Activated T-helper 1 cell treated with anti-CD3 and anti-CD28 coated beads, Interleukin-12 subunit alpha, Interleukin-12 subunit beta, Interleukin-2, Interleukin-4 antibody, amounts not matched to agents 30 ng/mL and 10 ng/mL and 1 ng/mL, durations not matched to agents 14 hours and 24 hours and 36 hours (primary cell): Measurements from ENCODE around the gene ZNF423. TPM values are rescaled to one million over a fixed set of nuclear protein-coding genes. Genes with fewer than 3 reads are reported as not detected.

ENCODE experiments used
- DNase-seq: peaks from one replicate; pipeline ENCODE4 v3.0.0; 2021; ENCODE audit warnings: low spot score
- H3K27ac Mint-ChIP-seq: one replicate; pipeline ENCODE4 v1.8.0; 2021; ENCODE audit warnings: mild to moderate bottlenecking, mixed read lengths
- H3K27me3 Mint-ChIP-seq: one replicate; pipeline ENCODE4 v1.8.0; 2022; ENCODE audit warnings: mild to moderate bottlenecking, moderate library complexity, mixed read lengths; ENCODE audit not compliant: insufficient read depth
- H3K36me3 Mint-ChIP-seq: one replicate; pipeline ENCODE4 v1.8.0; 2021; ENCODE audit warnings: low read depth, mixed read lengths
- H3K4me1 Mint-ChIP-seq: one replicate; pipeline ENCODE4 v1.8.0; 2021; ENCODE audit warnings: low read depth, mixed read lengths
- H3K4me3 Mint-ChIP-seq: one replicate; pipeline ENCODE4 v1.8.0; 2021; ENCODE audit warnings: mild to moderate bottlenecking, moderate library complexity, mixed read lengths
- H3K9me3 Mint-ChIP-seq: one replicate; pipeline ENCODE4 v1.8.0; 2021; ENCODE audit warnings: mixed read lengths
- intact Hi-C: fragments of 100-400 bp; cut with micrococcal nuclease; formaldehyde crosslinking; loops from one replicate; pipeline ENCODE4 v1.15.1; 2024
- total RNA-seq: library from RNA; stranded (reverse); gene quantifications from 2 replicates; pipeline ENCODE4 v1.2.3, GENCODE V29; 2022

Gene ZNF423
- total RNA-seq, 1 donor from 2014 or later, result not detected

DNA sequence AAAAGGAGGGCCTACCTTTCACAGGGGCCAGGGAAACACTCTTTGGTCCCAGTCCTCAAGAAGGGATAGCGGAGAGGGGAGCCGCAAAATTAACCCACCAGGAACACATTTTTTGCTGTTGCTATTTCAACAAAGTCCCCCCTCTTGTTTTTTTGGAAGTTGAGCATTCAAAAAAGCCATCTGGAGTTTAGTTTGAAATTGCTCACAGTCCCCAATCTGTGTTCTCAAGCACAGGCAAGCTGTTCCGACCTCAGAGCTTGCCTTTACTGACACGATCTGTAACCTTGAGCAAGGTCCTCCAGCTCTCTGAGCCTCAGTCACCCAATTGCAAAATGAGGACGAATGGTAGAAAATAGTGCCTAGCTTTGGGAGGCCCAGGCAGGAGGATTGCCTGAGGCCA, 131.1 kb downstream of the ZNF423 start:
- no peaks in the 10 kb centered on the region for H3K36me3 Mint-ChIP-seq
- H3K27ac Mint-ChIP-seq, result no peak overlapping the region
- H3K4me1 Mint-ChIP-seq, result no peaks in the 10 kb centered on the region
- H3K27me3 Mint-ChIP-seq, result no peaks in the 10 kb centered on the region
- H3K4me3 Mint-ChIP-seq, result no peak overlapping the region
- peaks cover 2% of the 10 kb centered on the region for H3K9me3 Mint-ChIP-seq
- intact Hi-C loops, result no loop called here
- DNase-seq, result no peak

DNA sequence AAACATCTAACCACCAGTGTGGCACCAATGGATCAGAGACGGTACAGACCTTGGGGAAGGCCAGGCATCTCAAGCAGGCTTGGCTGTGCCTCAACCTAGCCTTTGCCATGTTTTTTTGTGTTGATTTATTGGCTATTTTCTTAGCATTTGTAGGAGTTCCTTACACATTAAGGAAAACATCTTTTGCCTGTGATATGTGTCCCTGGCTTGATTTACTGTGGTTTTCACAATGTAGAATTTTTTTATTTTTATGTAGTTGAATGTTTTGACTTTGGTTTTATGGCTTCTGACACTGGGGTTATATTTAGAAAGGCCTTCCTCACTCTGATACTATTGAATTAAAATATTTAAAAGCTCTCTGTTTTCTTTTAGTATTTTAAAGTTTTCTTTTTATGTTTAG, 132.6 kb downstream of the ZNF423 start:
- DNase-seq, result no peak
- no peak overlapping the region for H3K4me3 Mint-ChIP-seq
- H3K36me3 Mint-ChIP-seq, result no peaks in the 10 kb centered on the region
- intact Hi-C loops, result no loop called here
- no peak overlapping the region for H3K27ac Mint-ChIP-seq
- no peaks in the 10 kb centered on the region for H3K4me1 Mint-ChIP-seq
- H3K9me3 Mint-ChIP-seq, result no peaks in the 10 kb centered on the region
- no peaks in the 10 kb centered on the region for H3K27me3 Mint-ChIP-seq

DNA sequence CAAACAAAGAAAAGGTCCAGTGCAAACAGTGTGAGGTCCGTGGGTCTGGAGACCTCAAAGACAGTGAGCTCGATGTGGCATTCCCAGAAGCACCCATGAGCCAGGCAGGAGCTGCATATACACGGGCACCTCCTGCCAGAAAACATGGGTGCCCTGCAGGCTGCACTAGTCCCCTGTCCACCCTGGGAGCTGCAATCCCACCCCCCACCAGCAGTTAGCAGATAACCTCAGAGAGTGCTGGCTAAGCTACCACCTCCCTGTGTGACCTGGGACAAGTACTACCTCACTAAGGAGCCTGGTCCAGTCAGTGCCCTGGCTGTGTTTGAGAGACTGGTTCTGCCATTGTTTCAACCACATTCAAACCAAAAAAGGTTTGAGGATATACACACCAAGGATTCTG, 135.7 kb downstream of the ZNF423 start:
- Mint-ChIP-seq H3K4me3 (no peak overlapping the region), H3K27ac (no peak overlapping the region), H3K9me3 (no peaks in the 10 kb centered on the region), H3K27me3 (no peaks in the 10 kb centered on the region), H3K4me1 (no peaks in the 10 kb centered on the region), H3K36me3 (no peaks in the 10 kb centered on the region)
- no peak for DNase-seq
- intact Hi-C loops, result no loop called here

DNA sequence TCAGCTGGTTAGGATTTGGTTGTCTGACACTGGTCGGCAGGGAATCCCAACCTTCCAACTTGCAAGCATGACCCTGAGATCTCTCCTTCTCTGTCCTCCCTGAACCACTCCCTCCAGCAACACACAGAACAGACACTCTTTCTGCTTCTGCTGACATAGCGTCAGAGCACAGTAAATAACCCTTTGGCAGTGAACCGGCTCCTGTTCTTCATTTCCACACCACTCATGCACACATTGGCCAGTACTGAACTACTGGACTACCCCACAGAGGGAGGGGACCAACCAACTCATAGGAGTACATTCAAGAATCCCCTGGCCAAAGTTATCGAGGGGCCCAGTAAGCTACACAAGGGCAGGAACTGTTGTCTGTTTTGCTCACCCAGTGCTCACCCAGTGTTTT, 138.2 kb downstream of the ZNF423 start:
- no peak for DNase-seq
- Mint-ChIP-seq H3K36me3 (no peaks in the 10 kb centered on the region), H3K27me3 (no peaks in the 10 kb centered on the region), H3K9me3 (no peaks in the 10 kb centered on the region), H3K27ac (no peak overlapping the region), H3K4me1 (no peaks in the 10 kb centered on the region), H3K4me3 (no peak overlapping the region)
- intact Hi-C loops, result no loop called here

DNA sequence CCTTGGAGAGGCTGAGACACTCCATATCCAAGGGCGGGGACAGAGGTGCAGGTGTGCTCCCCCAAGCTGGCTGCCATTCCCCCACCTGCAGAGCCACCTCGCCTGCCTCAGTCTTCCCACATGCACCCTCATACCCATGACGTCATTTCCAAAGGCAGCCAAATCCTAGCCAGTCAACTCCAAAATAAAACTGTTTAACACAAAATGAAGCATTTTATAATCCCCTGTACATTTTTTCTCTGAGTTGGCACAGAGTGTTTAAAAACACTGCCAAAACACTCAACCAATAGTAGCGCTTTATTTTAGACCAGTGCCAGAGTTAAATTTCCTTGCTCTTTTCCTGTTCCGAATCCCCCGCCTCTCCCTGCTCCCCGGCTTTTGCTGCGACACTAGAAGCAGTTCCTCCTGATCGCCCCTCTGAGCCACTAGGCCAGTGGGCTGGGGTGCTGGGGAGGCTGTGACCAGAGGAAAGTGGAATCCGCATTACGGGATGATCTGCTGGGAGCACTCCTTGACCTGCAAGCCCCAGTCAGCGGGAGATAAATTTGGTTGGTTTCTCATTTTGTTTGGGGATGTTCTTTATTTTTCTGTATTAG, 139.5 kb downstream of the ZNF423 start:
- DNase-seq, result no peak

DNA sequence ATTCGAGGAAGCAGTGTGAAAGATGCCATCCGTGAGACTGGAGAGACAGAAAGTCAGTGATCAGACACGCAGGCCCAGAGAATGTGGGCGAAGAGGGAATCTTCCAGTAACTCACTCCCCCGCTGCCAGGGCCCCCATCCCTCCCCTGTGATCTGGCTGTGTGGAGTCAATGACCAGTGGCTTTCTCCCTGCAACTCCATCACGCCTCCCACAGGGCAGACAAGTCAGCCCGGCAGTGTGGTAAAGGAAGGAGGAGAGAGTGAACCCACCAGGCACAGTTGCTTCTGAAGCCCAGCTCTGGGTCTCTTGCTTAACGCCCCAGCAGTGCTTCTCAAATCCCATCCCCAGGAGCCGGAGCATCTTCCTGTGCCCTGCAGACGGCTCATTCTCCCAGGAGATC, 142.1 kb downstream of the ZNF423 start:
- no peaks in the 10 kb centered on the region for H3K4me1 Mint-ChIP-seq
- intact Hi-C loops, result no loop called here
- no peaks in the 10 kb centered on the region for H3K9me3 Mint-ChIP-seq
- H3K36me3 Mint-ChIP-seq, result no peaks in the 10 kb centered on the region
- no peak for DNase-seq
- H3K4me3 Mint-ChIP-seq, result no peak overlapping the region
- no peaks in the 10 kb centered on the region for H3K27me3 Mint-ChIP-seq
- no peak overlapping the region for H3K27ac Mint-ChIP-seq

More for the DNA sequence above, 139.5 kb downstream of the ZNF423 start:
- no peaks in the 10 kb centered on the region for H3K9me3 Mint-ChIP-seq
- H3K27me3 Mint-ChIP-seq, result no peaks in the 10 kb centered on the region
- no peaks in the 10 kb centered on the region for H3K36me3 Mint-ChIP-seq
- no peaks in the 10 kb centered on the region for H3K4me1 Mint-ChIP-seq
- no peak overlapping the region for H3K4me3 Mint-ChIP-seq
- H3K27ac Mint-ChIP-seq, result no peak overlapping the region
- intact Hi-C loops, result no loop called here

DNA sequence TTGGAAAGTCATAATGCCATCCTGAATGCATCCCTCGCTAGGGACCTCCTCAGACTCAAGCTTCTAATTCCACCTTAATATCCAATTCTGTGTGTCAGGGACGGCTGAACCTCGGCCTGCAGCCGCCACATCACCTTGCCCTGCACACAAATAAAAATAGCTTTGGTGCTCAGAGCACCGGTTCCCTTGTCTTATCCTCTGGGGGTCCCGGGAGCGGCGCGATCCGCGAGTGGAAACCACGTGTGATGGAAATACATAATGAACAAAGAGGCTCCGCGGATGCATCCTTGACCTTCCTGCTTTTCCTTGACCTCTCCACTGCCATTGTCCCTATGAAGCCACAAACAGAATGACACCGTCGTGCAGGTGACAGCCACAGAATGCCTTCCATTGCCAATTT, 143.4 kb downstream of the ZNF423 start:
- Mint-ChIP-seq H3K9me3 (no peaks in the 10 kb centered on the region), H3K27me3 (no peaks in the 10 kb centered on the region), H3K4me1 (no peaks in the 10 kb centered on the region), H3K4me3 (no peak overlapping the region), H3K36me3 (no peaks in the 10 kb centered on the region), H3K27ac (no peak overlapping the region)
- DNase-seq, result no peak
- intact Hi-C loops, result no loop called here

DNA sequence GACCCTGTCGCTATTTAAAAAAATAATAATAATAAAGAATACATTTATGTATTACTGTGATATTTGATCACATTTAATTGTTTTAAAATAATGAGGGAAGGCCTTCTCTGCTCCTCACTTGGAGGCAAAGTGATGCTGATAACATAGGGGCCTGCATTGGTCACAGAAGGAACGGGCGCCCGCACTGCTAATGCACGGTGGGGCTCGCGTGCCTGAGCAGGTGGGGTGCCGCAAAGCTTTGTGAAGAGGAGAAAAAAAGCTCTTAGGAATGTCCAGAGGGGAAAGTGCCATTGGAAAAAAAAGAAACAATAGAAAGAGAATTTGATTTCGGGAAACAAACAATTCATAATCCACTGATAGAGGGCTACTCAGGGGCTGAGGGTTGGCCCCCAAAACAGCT, 143.8 kb downstream of the ZNF423 start:
- no peak overlapping the region for H3K27ac Mint-ChIP-seq
- intact Hi-C loops, result no loop called here
- H3K4me1 Mint-ChIP-seq, result no peaks in the 10 kb centered on the region
- H3K9me3 Mint-ChIP-seq, result no peaks in the 10 kb centered on the region
- no peaks in the 10 kb centered on the region for H3K36me3 Mint-ChIP-seq
- no peaks in the 10 kb centered on the region for H3K27me3 Mint-ChIP-seq
- no peak for DNase-seq
- no peak overlapping the region for H3K4me3 Mint-ChIP-seq

DNA sequence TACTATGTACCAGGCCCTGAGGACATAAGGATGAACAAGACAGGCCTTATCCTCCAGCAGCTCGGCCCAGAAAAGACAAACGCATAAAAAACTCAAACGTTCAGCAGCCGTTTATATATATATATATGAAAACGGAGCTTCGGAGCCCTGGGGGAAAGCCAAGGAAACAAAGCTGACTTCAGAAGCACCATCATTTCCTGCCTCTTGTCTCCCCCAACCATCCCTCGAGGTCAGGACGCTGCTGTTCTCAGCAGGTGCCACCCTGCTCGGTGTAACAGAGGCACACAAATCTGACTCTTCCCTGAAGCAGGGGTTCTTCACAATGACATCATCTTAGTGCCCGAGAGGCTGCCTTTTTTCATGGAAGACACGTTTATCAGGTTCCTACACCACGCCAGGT, 146.9 kb downstream of the ZNF423 start:
- Mint-ChIP-seq H3K9me3 (no peaks in the 10 kb centered on the region), H3K4me1 (no peaks in the 10 kb centered on the region), H3K27ac (no peak overlapping the region), H3K4me3 (no peak overlapping the region), H3K27me3 (no peaks in the 10 kb centered on the region), H3K36me3 (no peaks in the 10 kb centered on the region)
- intact Hi-C loops, result no loop called here
- DNase-seq, result no peak

DNA sequence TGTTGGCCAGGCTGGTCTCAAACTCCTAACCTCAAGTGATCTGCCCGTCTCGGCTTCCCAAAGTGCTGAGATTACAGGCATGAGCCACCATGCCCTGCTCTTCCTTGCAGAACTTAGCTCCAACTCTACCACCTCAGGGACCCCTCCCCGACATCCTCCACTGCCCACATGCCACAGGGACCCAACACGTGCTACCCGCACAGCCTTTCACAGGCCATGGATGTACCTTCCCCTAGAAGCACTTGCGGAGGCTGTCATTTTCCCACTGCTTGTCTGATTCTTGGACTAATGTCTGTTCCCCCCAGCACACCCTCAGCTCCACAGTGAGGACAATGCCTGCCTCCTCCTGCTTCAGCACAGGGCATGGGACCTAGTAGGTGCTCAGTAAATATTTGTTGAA, 147.4 kb downstream of the ZNF423 start:
- Mint-ChIP-seq H3K27me3 (no peaks in the 10 kb centered on the region), H3K4me3 (no peak overlapping the region), H3K4me1 (no peaks in the 10 kb centered on the region), H3K9me3 (no peaks in the 10 kb centered on the region), H3K36me3 (no peaks in the 10 kb centered on the region), H3K27ac (no peak overlapping the region)
- DNase-seq, result no peak
- intact Hi-C loops, result no loop called here

DNA sequence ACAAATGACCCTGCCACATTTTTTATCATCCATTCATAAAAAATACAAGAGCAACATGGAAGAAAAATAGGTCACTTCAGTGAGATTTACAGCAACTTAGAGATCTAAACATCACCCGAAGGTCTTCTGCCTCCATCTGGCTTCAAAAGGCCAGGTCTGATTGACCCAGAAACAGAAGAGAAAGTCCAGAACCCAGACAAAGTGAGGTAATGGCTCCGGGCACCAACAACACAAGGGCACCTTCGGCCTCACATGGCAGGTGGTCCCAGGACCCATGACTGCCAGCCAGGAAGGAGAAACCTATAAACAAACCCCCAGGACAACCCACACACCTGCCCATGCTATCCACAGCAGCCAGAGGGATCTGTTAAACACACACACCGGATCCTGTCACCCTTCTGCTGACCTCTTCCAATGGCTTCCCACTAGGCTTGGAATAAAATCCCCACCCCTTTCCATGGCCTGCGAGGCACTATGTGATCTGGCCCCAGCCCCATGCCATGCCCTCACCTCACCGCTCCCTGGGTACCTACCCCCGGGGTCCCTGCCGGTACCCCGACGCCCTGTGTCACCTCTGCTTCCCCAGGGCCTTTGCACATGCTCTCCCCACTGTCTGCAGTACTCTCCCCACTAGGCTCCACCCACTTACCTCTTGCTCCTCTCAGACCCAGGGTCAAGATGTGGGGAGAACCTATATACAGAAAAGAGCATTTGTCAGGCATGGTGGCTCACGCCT, 149.1 kb downstream of the ZNF423 start:
- H3K9me3 Mint-ChIP-seq, result no peaks in the 10 kb centered on the region
- no peaks in the 10 kb centered on the region for H3K27me3 Mint-ChIP-seq
- intact Hi-C loops, result no loop called here

DNA sequence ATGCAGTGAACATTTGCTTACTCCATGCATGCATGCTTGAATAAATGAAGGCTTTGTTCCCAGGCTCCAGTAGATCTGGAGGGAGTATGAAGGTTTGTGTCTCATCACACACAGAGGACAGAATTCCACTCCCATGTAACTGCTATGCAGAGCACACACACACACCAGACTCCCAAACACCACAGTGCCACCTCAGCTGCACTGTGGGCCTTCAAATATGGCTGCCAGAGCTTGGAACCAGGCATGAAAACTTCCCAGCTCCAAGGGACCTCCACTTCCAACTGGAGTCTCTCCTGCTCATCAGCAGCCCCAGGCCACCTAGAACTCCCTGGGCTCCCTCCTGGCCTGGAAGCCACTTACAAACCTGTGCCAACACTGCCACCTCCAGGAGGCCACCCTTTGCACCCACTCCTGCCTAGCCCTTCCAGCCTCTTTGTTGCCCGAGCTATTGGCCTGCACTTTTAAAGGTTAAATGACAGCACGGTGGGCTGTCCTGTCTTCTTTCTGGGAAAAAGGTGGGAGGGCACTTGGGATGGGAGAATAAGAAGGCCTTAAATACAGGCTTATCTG, 151.2 kb downstream of the ZNF423 start:
- no peak for DNase-seq
- Mint-ChIP-seq H3K27me3 (peaks cover 2% of the 10 kb centered on the region), H3K36me3 (no peaks in the 10 kb centered on the region), H3K4me1 (no peaks in the 10 kb centered on the region), H3K9me3 (no peaks in the 10 kb centered on the region), H3K27ac (no peak overlapping the region), H3K4me3 (no peak overlapping the region)
- intact Hi-C loops, result no loop called here

More for the DNA sequence above, 149.1 kb downstream of the ZNF423 start:
- Mint-ChIP-seq H3K27ac (no peak overlapping the region), H3K4me1 (no peaks in the 10 kb centered on the region), H3K36me3 (no peaks in the 10 kb centered on the region), H3K4me3 (no peak overlapping the region)
- DNase-seq, result no peak

DNA sequence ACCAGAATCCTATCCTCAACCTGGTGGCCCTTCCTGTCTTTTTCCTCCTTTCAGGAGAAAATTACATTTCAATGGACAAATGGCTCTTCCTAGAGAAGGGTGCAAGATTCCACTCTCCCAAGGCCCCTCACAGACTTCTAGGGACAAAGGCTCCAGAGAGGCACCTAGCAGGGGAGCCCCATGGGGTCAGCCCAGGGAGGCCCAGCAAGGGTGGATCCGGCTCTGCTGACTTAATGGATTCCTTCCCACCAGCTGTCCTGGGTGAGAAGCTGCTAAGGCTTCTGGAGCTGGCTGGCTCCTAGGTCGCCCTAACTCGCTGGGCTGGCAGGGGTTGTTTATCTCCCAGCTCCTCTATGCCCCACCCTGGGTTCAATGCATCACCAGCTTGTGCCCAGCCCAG, 152.4 kb downstream of the ZNF423 start:
- H3K27ac Mint-ChIP-seq, result no peak overlapping the region
- H3K4me1 Mint-ChIP-seq, result no peaks in the 10 kb centered on the region
- DNase-seq, result no peak
- no peaks in the 10 kb centered on the region for H3K36me3 Mint-ChIP-seq
- no peak overlapping the region for H3K4me3 Mint-ChIP-seq
- no peaks in the 10 kb centered on the region for H3K9me3 Mint-ChIP-seq
- H3K27me3 Mint-ChIP-seq, result peaks cover 13% of the 10 kb centered on the region
- intact Hi-C loops, result no loop called here
